ENCODE measurements around the gene SLC38A11.

DNA sequence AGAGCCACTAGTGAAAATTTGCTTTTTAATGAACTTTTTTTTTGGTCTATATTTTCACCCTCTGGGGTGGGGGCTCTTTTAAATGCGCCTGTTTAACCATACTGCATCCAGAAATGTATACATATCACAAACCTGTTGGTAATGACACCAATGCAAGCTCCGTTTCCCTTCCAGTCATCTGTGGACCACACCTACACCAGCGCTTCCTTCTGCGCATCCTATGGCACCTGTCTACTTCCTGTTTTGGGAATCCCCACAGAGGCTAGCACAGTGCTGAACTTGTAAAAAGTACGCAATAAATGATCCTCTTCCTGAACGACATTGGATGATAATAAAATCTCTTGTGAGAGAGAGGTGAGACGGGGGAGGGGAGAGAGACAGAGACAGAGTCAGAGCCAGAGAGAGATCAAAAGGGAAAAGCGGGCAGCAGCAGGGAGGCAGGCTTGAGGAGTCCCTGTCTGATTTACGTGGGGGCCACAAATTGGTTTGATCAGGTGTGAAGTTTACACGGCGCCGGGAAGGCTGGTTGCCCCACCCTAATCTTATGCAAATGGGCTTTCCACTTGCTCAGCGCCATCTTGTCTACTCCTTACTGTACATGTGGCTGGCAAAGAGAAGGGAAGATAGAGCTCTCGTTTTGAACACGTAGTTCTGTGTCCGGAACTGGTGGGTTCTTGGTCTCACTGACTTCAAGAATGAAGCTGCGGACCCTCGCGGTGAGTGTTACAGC lies 38.1 kb upstream of the SLC38A11 start:
- TF ChIP-seq POLR2A (IDR thresholded peaks at IDR 0.05; ENCODE audit: low read depth, low read length) (no peak), POLR2AphosphoS5 (IDR thresholded peaks at IDR 0.05; ENCODE audit: low read depth, low read length) (no peak), TAF1 (IDR thresholded peaks at IDR 0.05; ENCODE audit: borderline replicate concordance, low read depth, low read length) (no peak)

Data from GM12892 (cell line).